M059J (cell line): ENCODE results near the gene LCN6. TPM values are rescaled to one million over a fixed set of nuclear protein-coding genes. Genes with fewer than 3 reads are reported as not detected.
A peak's percentile ranks its signal among the peaks of the same experiment; 100 is the strongest.
"Not testable (repeated sequence)": the region's sequence is repeated elsewhere in the genome, so short reads cannot be mapped to it uniquely, and the experiment has no call there.

Experiments
- DNase-seq: peaks from one replicate; pipeline ENCODE4 v3.0.0-alpha.2; 2012; ENCODE audit warnings: low read depth
- total RNA-seq: library from RNA; depleted of rRNA; stranded (reverse); fragments of >200 nt; shearing (Covaris generic); gene quantifications from 2 replicates; pipeline ENCODE4 v1.2.3, GENCODE V29; 2014

Gene LCN6
- total RNA-seq, 1 experiment from 2014 or later, result not detected

DNA sequence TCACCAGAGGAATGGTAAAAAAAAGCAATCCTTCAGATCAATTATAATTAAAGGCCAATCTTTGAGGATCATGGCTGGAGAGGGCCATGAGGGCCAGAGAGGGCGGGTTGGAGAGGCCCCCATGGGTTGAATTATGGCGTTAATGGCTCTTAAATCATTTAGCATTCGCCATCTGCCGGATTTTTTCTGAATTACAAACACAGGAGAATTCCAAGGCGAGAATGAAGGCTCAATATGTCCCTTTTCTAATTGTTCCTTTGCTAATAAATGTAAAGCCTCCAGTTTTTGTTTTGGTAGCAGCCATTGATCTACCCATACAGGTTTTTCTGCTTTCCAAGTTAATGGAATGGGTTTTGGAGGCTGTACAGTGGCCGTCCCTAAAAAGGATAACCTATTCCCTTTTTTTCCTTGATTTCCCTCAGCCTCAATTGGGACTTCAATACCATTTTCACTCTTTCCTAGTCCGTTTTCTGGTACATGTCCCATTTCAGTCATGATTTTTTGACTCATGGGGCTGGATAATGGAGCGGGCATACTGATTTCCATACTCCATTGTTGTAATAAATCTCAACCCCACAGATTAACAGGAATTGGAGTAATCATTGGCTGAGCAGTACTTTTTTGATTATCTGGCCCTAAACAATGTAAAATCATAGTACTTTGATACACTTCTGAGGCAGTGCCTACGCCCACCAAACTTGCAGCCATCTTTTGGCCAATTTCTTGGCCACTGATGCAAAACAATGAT is 36.1 kb upstream of the LCN6 start:
- DNase-seq, result no peak

GRCh38 chr9:136782452-136782851 is 34.1 kb upstream of the LCN6 start:
- DNase-seq, result no peak

DNA sequence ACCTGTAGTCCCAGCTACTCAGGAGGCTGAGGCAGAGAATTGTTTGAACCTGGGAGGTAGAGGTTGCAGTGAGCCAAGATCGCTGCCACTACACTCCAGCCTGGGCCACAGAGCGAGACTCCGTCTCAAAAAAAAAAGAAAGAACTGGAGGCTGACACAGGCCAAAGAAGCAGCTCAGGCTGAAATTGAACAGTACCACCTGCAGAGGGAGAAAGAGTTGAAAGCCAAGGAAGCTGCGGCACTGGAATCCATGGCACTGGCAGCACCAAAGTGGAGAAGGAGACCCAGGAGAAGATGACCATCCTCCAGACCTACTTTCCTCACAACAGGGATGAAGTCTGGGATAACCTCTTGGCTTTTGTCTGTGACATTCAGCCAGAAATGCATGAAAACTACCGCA is 31.5 kb upstream of the LCN6 start:
- no peak for DNase-seq

- DNase-seq, result no peak
Observed at GRCh38 chr9:136777359-136777758, 29.0 kb upstream of the LCN6 start.

DNA sequence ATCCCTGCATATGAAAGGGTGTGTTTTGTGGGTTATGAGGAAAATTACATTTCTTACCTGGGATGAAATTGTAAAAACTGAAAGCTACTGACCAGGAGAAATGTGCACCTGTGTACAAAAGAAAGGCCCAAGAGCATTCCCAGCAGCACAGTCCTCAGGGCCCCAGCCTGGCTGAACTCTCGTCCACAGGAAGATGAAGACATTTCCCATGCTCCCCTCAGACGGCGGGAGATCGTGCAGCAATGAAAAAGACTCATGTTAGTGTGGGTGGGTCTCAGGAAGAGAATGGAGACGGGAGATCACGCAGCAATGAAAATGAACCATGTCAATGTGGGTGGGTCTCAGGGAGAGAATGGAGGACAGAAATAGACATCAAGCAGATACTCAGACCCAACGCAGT is 28.6 kb upstream of the LCN6 start:
- DNase-seq, result no peak

GRCh38 chr9:136775191-136775590 is 26.9 kb upstream of the LCN6 start:
- no peak for DNase-seq

DNA sequence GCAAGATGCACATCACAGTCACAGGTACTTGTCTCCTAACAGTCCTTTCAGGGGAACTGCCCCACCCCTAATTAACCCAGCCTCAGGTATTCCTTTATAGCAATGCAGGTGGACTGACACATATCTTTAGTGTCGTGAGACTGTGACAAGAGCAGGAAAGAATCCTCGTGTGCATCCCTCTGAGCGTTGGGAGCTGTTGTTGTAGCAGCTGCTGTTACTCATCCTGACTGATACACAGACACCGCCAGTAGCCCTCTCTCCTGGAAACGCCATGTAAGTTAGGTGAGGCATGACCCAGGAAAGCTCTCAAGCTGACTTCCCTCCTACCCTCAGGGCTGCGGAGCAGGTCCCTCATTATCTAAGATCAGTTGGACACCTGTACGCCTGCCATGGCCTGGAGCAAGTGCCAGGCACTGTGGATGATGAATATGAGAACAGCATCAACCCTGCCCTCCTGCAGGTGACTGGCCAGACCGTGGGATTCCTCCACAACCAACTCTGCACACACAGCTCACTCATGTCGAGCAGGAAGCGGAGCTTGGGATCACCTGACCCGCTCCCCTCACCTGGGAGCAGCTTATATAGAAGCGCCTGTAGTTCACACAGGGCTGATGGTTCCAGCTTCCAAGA is 26.2 kb upstream of the LCN6 start:
- no peak for DNase-seq

- no peak for DNase-seq
Observed at GRCh38 chr9:136773386-136774044, 25.2 kb upstream of the LCN6 start.

DNA sequence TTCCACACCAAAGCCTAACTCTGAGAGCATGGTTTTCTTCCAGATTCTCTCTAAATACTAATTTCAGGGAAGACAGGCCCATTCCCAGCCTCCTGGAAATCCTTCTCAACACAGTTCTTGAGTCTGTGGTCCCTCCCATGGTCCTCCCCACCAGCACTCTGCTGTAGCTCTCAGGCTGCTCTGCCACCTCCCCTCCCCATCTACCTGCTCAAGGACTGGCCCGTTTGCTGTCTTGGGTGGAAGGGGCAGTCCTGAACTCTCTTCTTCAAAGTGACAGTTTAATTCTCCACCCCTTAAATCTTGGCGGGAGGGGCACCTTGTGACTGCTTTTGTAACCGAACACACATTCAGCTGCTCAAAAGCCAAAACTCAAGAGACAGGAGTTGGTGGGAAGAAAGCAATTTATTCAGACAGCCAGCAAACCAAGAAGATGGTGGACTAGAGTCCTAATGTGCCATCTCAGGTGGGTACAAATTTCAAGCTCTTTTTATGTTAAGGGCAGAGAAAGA is 23.6 kb upstream of the LCN6 start:
- DNase-seq, result no peak

DNA sequence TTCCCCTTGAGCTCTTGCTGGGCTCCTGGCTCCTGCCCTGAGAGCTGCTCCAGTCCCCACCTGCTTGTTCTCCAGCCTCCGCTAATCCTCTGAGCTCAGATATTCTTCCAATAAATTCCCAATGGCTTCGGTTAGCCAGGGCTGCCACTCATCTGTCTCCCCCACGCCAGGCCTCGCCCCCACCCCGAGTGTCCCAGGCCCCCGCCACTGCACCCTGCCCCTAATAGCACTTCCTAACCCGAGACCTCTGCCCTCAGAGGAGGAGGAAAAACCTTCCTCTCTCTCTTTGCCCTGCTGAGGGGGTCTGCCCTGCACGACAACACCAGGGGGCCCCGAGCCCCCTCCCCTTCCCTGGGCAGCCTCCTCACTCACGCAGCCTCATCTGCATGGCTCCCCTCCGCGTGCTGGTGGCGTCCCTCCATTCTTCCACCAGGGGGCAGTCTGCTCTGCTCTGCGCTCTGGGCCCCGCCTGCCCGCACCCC is 21.4 kb upstream of the LCN6 start:
- DNase-seq, result no peak

DNA sequence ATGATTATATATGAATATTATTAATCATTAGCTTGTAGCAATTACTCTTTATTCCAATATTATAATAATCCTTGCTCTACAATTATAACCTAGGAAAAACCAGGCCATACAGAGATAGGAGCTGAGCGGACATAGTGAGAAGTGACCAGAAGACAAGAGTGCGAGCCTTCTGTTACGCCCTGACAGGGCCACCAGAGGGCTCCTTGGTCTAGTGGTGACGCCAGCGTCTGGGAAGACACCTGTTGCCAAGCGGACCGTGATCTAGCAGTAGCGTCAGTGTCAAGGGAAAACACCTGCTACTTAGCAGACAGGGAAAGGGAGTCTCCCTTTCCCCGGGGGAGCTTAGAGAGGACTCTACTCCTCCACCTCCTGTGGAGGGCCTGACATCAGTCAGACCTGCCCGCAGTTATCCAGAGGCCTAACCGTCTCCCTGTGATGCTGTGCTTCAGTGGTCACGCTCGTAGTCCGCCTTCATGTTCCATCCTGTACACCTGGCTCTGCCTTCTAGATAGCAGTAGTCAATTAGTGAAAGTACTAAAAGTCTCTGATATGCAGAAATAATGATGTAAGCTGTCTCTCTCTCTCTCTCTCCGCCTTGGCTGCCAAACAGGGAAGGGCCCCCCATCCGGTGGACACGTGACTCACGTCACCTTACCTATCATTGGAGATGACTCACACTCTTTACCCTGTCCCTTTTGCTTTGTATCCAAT is 18.2 kb upstream of the LCN6 start:
- DNase-seq, result peak; percentile 59

GRCh38 chr9:136765745-136766409 is 17.6 kb upstream of the LCN6 start:
- DNase-seq, result not testable (repeated sequence)

GRCh38 chr9:136765041-136765440 is 16.7 kb upstream of the LCN6 start:
- DNase-seq, result no peak

DNA sequence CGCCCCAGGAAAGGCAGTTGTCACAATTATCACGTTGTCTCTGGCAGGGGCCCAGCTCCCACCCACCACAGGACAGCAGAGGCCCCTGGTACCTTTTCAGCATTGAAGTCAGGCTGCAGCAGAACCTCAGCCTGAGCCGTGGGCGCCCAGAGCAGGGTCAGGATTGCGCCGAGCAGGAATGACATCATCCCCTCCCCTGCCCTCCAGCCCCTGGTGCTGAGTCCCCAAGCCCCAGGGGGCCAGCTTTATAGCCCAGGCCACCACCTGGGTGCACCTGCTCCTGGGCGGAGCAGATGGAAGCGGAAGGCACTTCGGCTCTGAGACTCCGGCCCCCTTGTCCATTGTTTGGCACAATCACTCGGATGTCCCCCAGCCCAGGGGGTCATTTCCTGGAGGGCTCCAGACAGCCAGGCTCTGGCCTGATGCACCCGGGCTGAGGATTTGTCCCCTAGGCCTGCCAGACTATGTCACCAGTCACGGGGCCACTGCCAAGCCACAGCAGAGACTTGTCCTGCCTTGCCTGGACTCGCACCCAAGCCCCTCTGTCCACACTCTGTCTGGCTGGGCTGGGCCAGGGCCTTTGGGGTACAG is 16.1 kb upstream of the LCN6 start, which contains the start of gene LCN15:
Gene LCN15, minus strand, starts transcription at position 218 of the 591 bp plus-strand sequence. Its CDS starts 30 bp downstream, at position 188.
- DNase-seq, result no peak

GRCh38 chr9:136763649-136764035 is 15.3 kb upstream of the LCN6 start:
- no peak for DNase-seq

GRCh38 chr9:136762915-136763648 is 14.8 kb upstream of the LCN6 start:
- DNase-seq, result no peak

GRCh38 chr9:136762221-136762691 is 13.9 kb upstream of the LCN6 start:
- DNase-seq, result no peak

DNA sequence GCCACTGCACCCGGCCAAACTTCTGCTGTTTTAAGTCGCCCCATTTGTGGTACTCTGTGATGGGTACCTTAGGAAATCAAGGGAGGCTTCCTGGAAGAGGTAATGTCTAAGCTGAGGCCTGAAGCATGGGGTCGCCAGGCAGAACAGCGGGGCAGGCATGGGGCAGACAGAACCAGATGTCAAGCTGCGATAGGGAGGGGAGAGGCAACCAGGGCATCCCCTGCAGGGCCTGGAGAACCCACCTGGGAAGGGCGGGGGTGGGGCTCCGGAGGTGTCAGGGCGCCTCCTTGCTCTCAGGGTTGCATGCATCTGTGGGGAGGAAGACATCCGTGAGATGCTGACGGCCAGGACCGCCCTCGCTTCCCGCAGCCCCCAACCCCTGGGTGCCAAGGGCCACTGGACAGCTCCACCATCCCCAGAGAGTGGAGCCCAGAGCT is 13.2 kb upstream of the LCN6 start:
- no peak for DNase-seq

GRCh38 chr9:136760834-136761544 is 12.7 kb upstream of the LCN6 start:
- peak; percentile 69 for DNase-seq
